GM20000 (cell line): ENCODE measurements around the gene MAST4.

Source experiments
- DNase-seq: peaks from one replicate; pipeline ENCODE4 v3.0.0; 2012; ENCODE audit warnings: low spot score
- TF ChIP-seq, protein P1 (sequence below): IDR thresholded peaks from 2 replicates; pipeline ENCODE4 v1.5.1; 2012; ENCODE audit warnings: mild to moderate bottlenecking, control low read depth; ENCODE audit errors: extremely low read depth, missing control alignments

Gene MAST4

DNA sequence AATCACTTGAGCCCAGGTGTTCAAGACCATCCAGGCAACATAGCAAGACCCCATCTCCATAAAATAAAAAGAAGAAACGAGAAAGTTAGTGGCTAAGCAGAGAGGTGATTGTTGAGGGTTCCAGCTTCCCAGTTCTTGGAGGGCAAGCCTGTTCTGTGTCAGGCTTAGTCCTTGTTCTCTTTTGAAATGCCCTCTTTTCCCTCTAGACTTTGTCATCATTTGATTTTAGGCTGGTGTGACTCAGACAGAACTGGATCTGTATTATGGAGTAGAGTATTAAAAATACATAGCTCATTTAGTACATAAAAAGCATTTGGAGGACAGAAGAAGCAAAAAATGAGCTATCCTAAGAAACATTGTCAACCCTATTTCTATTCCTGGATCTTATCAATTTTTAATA, 441.0 kb downstream of the MAST4 start:
- TF ChIP-seq, protein P1, sequence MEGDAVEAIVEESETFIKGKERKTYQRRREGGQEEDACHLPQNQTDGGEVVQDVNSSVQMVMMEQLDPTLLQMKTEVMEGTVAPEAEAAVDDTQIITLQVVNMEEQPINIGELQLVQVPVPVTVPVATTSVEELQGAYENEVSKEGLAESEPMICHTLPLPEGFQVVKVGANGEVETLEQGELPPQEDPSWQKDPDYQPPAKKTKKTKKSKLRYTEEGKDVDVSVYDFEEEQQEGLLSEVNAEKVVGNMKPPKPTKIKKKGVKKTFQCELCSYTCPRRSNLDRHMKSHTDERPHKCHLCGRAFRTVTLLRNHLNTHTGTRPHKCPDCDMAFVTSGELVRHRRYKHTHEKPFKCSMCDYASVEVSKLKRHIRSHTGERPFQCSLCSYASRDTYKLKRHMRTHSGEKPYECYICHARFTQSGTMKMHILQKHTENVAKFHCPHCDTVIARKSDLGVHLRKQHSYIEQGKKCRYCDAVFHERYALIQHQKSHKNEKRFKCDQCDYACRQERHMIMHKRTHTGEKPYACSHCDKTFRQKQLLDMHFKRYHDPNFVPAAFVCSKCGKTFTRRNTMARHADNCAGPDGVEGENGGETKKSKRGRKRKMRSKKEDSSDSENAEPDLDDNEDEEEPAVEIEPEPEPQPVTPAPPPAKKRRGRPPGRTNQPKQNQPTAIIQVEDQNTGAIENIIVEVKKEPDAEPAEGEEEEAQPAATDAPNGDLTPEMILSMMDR = no peak
- no peak for DNase-seq

DNA sequence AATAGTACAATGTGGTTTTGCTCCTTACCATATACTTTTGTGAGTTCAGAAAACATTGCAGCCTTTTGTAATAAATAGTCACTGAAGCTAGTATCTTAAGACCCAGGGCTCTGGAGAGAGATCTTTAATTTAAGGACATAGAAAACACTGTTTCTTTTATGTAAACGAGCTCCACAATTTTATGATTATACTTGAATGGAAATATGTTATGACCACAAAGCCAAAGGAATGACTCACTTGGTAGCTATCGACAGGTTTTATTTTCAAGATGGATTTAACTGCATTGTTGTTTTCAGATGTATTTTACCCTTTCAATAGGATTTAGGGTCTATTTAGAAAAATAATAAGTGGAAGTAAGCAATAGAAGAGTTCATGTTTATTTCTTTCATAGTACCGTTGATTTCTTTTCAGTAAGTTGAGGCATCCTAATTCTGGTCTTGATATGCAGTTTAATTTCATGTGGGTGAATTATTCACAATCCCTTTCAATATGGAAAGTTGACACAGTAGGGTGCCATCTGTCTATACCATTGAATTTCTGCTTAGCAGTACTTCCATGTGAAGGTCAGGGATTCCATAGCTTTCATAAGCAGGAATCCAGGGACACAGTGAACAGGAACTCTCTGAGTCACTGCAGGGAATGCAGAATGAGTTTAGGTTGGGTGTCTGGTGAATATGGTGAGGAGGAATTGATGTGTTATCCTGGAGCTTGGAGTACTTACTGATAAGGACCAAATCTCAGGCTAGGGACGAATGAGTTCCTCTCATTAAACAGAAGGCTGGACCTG, 442.8 kb downstream of the MAST4 start:
- no peak for DNase-seq
- TF ChIP-seq, protein P1 = no peak

DNA sequence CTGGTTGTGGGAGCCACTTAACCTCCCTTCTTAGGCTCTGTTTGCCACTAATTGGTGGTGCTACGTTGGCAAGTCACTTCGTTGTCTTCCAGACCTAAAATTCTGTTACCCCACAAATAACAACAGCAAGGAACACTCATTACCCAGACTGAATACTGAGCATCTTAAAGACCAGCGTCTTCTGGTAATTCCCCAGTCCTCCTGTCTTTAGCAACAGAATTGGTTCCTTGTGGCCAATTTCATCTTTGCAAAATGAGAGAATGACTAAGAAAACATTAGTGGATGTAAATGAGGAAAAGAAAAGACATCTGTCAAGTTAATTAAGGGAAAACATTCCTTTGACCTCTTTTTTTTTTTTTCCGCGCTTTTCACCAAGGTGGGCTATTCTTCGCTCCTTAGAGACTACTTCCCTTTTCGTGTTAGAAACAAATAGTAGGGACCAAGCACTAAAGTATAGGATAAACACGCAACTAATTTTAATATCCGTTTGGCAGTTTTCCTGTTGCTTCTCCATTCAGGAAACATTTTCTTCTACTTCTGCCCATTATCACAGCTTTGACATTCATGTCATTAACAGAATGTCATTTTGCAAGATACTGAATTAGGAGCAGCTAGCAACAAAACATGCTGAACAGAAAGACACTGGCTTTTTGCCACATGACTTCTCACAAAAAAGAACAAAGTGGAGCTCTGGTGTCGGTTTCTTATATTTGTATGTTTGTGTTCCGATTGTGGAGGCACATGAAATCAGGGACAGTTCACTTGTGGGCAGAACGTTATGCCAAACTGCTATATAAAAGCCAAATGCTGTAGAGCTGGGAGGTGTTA, 446.2 kb downstream of the MAST4 start:
- no peak for DNase-seq
- TF ChIP-seq, protein P1 = no peak

DNA sequence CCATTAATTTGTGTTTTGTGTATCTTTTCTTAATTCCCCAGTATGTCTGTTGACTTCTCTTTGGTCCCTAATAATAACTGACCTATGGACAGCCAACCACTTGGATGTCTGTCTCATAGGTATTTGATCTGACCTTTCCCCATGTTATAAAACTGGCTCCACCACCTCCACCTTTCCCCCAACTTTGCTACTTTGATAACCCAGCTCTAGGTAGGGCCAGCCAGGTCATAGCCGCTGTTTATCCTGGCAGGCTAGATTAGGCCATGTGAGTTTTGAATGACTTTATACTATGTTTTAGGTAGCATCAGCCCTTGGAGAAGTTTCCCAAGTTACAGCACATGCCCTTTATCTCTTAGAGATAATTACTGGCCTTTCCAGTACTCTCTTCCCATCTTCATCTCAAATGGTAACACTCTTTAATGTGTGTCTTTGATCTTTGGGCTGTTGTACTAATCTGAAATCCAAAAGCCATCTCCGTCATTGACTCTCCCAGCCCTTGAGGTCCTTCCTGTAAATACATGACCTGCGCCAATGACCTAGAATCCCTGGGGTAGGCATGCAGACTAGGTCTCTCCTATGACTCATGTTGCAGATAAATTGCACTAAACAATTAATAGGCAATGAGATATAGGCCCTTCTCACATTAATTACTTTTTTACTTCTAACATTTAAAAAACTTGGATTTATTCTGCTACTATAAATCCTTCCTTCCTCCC, 447.8 kb downstream of the MAST4 start:
- no peak for DNase-seq
- TF ChIP-seq, protein P1 = no peak

DNA sequence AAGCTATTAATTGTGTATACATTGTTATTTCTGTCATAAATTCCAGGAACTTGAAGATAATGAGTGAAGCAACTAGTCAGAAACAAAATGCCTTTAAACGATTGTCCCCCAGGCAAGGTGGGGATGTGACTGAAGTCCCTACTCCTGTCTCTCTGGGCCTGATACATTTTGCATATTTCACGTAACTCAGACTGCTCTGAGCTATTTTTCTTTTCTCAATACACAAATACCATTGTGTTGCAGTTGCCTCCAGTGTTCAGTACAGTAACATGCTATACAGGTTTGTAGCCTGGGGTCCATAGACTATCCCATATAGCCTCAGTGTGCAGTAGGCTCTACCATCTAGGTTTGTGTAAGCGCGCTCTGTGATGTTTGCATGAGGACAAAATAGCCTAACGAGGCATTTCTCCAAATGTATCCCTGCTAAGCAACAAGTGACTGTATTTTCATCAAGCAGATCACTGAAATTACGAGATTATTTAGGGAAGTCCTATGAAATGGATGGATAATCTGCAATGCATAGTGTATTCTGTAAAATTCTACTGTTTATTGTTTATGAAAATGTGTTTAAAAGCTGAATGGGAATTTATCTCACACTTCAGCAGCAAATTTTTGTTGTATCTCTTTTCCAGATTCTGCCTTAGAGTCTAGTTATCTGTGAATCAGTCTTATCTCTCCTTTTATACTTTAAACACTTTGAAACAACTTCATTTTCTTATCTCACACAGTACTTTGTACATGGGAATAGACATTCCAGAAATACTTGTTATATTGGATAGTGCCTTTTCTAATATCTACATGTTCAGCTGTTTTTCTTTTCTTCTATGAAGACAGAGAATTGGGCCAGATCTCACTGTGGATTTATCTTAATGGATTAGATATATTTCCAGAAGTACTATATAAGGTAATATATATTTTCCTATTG, 449.9 kb downstream of the MAST4 start:
- TF ChIP-seq, protein P1 = no peak
- no peak for DNase-seq

DNA sequence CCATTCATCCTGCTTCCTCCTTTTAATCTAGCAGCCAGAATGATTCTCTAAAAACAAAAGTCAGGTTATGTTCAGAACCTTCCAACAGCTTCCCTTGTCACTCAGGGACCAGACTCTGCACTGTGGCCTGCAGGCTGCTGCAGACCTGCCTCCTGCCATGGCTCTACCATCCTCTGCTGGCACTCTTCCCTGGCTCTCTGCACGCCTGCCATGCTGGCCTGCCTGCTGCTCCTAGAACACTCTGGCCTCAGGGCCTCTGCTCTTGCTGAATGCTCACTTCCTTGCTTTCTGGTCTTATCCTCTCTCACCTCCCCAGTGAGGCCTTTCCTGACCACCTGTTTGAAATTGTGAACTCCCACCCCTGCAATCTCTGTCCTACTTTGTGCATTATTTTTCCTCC, 451.0 kb downstream of the MAST4 start:
- TF ChIP-seq, protein P1 = no peak
- DNase-seq = no peak
